K562 (cell line): ENCODE data around the gene STAT4. TPM values are rescaled to one million over a fixed set of nuclear protein-coding genes. Genes with fewer than 3 reads are reported as not detected.

Experiments used
- BHLHE40 ChIP-seq: IDR thresholded peaks from 2 replicates; pipeline ENCODE4 v1.6.1; 2011; ENCODE audit warnings: low read length, improper control_type of control experiment
- CGGBP1 ChIP-seq: fragments of 250-450 bp; sonication (Bioruptor Pico); IDR thresholded peaks from 2 replicates; pipeline ENCODE4 v1.9.0; 2021; ENCODE audit warnings: mild to moderate bottlenecking
- FUS ChIP-seq: fragments of 200-400 bp; formaldehyde crosslinking; optimal IDR thresholded peaks from 2 replicates; pipeline ENCODE3; 2017; ENCODE audit warnings: low read depth, low read length
- GTF2A2 ChIP-seq: IDR thresholded peaks from 2 replicates; pipeline ENCODE4 v1.6.1; 2016; ENCODE audit warnings: mild to moderate bottlenecking, missing genetic modification characterization, missing compliant biosample characterization
- GTF2E2 ChIP-seq: fragments of 200-800 bp; sonication (Bioruptor generic); IDR thresholded peaks from 2 replicates; pipeline ENCODE4 v1.6.1; 2016; ENCODE audit warnings: missing genetic modification characterization, missing compliant biosample characterization
- MAFG ChIP-seq: fragments of 450-650 bp; conservative IDR thresholded peaks from 2 replicates; pipeline ENCODE4 v1.6.1; 2016; ENCODE audit warnings: missing genetic modification characterization, missing compliant biosample characterization
- MTA3 ChIP-seq: fragments of 450-650 bp; formaldehyde crosslinking; IDR thresholded peaks from 2 replicates; pipeline ENCODE4 v1.6.1; 2017; ENCODE audit warnings: mild to moderate bottlenecking, borderline replicate concordance
- NR3C1 ChIP-seq: sonication (generic); formaldehyde crosslinking; IDR thresholded peaks from 2 replicates; pipeline ENCODE4 v1.8.1; 2022; ENCODE audit warnings: missing genetic modification reagents
- RBM15 ChIP-seq: fragments of 200-400 bp; formaldehyde crosslinking; IDR thresholded peaks from 2 replicates; pipeline ENCODE4 v1.6.1; 2018; ENCODE audit warnings: mild to moderate bottlenecking, low read length, moderate library complexity; ENCODE audit not compliant: insufficient read depth
- RFX5 ChIP-seq: IDR thresholded peaks from 2 replicates; pipeline ENCODE4 v1.6.1; 2011; ENCODE audit warnings: low read depth, mild to moderate bottlenecking, improper control_type of control experiment, low read length
- SRSF9 ChIP-seq: fragments of 200-400 bp; formaldehyde crosslinking; IDR thresholded peaks from 2 replicates; pipeline ENCODE4 v1.6.1; 2017; ENCODE audit warnings: low read depth, low read length, borderline replicate concordance
- TAF9B ChIP-seq: fragments of 450-650 bp; IDR thresholded peaks from 2 replicates; pipeline ENCODE4 v1.6.1; 2018; ENCODE audit warnings: mild to moderate bottlenecking; ENCODE audit not compliant: partially characterized antibody
- TBL1XR1 ChIP-seq, 2 experiments: IDR thresholded peaks; 2 replicates each; pipeline ENCODE4 v1.6.1; 2012; ENCODE audit warnings: improper control_type of control experiment in 2 of 2, low read length in 2 of 2, mild to moderate bottlenecking in 1 of 2
- polyA plus RNA-seq, 8 experiments: library from polyadenylated mRNA; depleted of rRNA in 4 of 8; stranded (reverse) in 5 of 8; unstranded in 3 of 8; fragments of >200 nt; fragmentation: Nextera tagmentation in 2 of 8; fragmentation: Illumina TruSeq in 1 of 8; extraction: Ambion mirVana in 2 of 8; extraction: Trizol in 1 of 8; gene quantifications; 2 replicates each; pipeline versions ENCODE4 v1.2.1 to v1.2.3, GENCODE V29; 2011 to 2014; ENCODE audit warnings: inconsistent platforms in 1 of 8, missing spikeins in 1 of 8
- total RNA-seq, 7 experiments: library from RNA; depleted of rRNA in 6 of 7; stranded (reverse); fragments of >200 nt in 6 of 7; fragmentation: Illumina TruSeq in 2 of 7; extraction: Trizol in 2 of 7; gene quantifications; 2 replicates each; pipeline versions ENCODE4 v1.2.1 to v1.2.3, GENCODE V29; 2011 to 2021; ENCODE audit warnings: low replicate concordance in 1 of 7
- TF ChIP-seq, protein P1 (sequence below): fragments of 450-650 bp; IDR thresholded peaks from 2 replicates; pipeline ENCODE4 v1.7.1; 2018; ENCODE audit warnings: mild to moderate bottlenecking, low read depth; ENCODE audit not compliant: partially characterized antibody
- TF ChIP-seq, protein P2 (sequence below): fragments of 250-450 bp; sonication (Bioruptor Pico); IDR thresholded peaks from 2 replicates; pipeline ENCODE4 v1.8.0; 2021; ENCODE audit warnings: borderline replicate concordance, mild to moderate bottlenecking, moderate library complexity; ENCODE audit not compliant: poor library complexity, severe bottlenecking
- TF ChIP-seq, protein P3 (sequence below): sonication (generic); formaldehyde crosslinking; IDR thresholded peaks from 2 replicates; pipeline ENCODE4 v1.8.0; 2022; ENCODE audit warnings: mild to moderate bottlenecking, missing genetic modification reagents, borderline replicate concordance
- TF ChIP-seq, protein P4 (sequence below): IDR thresholded peaks from 2 replicates; pipeline ENCODE4 v1.6.1; 2014; ENCODE audit warnings: antibody characterized with exemption
- TF ChIP-seq, protein P5 (sequence below): fragments of 250-450 bp; sonication (Bioruptor Pico); IDR thresholded peaks from 2 replicates; pipeline ENCODE4 v1.5.0; 2021; ENCODE audit warnings: mild to moderate bottlenecking, borderline replicate concordance

STAT4 gene
- total and polyA plus RNA-seq, 9 of the 15 experiments (the other 6 are each of a cell fraction or from before 2014, with no cell fraction given): 0.01 to 0.06 (median 0.03) TPM; not detected in 6

DNA sequence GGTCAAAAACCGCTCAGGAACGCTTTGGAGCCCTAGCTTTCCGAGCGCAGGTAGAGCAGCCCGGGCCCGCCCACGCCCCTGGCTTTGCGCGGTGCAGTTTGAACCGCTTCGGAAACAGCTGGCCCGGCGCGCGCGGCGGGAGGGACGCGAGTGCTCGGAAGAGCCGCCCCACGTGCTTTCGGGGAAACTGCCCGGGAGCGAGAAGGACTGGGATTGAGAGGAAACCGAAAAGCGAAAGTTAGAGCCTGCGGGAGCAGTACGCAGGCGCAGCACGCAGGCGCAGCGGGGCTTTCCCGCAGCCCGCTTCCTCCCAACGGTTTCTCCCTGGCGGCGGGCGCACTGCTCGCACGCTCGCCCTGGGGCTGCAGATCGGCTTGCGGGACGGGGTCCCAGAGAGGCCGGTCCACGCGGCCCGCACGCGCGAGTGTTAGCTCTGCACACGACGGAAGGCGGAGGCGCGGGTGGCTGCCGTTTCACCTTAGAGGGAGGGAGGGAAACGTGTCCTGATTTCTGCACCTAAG, 130.5 kb downstream of the STAT4 start (continued):
- TF ChIP-seq MTA3 (peak; percentile 86; the same call in 1 of the 2 replicates), TAF9B (peak; percentile 99), GTF2A2 (no peak), GTF2E2 (no peak), BHLHE40 (peak; percentile 96), FUS (peak; percentile 41), RFX5 (no peak), TBL1XR1 (IDR thresholded peaks at IDR 0.05; ENCODE audit: low read length in 2 of 2) (peak; percentile 78 to 80; a peak in 3 of 4 replicates), NR3C1 (CRISPR knock-in tag) (peak; percentile 93), MAFG (tag) (no peak), CGGBP1 (no peak), SRSF9 (no peak), RBM15 (no peak)
- TF ChIP-seq, protein P1, sequence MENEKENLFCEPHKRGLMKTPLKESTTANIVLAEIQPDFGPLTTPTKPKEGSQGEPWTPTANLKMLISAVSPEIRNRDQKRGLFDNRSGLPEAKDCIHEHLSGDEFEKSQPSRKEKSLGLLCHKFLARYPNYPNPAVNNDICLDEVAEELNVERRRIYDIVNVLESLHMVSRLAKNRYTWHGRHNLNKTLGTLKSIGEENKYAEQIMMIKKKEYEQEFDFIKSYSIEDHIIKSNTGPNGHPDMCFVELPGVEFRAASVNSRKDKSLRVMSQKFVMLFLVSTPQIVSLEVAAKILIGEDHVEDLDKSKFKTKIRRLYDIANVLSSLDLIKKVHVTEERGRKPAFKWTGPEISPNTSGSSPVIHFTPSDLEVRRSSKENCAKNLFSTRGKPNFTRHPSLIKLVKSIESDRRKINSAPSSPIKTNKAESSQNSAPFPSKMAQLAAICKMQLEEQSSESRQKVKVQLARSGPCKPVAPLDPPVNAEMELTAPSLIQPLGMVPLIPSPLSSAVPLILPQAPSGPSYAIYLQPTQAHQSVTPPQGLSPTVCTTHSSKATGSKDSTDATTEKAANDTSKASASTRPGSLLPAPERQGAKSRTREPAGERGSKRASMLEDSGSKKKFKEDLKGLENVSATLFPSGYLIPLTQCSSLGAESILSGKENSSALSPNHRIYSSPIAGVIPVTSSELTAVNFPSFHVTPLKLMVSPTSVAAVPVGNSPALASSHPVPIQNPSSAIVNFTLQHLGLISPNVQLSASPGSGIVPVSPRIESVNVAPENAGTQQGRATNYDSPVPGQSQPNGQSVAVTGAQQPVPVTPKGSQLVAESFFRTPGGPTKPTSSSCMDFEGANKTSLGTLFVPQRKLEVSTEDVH: peak; percentile 44
- TF ChIP-seq, protein P2, sequence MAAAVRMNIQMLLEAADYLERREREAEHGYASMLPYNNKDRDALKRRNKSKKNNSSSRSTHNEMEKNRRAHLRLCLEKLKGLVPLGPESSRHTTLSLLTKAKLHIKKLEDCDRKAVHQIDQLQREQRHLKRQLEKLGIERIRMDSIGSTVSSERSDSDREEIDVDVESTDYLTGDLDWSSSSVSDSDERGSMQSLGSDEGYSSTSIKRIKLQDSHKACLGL (CRISPR knock-in tag): peak; percentile 93
- TF ChIP-seq, protein P3, sequence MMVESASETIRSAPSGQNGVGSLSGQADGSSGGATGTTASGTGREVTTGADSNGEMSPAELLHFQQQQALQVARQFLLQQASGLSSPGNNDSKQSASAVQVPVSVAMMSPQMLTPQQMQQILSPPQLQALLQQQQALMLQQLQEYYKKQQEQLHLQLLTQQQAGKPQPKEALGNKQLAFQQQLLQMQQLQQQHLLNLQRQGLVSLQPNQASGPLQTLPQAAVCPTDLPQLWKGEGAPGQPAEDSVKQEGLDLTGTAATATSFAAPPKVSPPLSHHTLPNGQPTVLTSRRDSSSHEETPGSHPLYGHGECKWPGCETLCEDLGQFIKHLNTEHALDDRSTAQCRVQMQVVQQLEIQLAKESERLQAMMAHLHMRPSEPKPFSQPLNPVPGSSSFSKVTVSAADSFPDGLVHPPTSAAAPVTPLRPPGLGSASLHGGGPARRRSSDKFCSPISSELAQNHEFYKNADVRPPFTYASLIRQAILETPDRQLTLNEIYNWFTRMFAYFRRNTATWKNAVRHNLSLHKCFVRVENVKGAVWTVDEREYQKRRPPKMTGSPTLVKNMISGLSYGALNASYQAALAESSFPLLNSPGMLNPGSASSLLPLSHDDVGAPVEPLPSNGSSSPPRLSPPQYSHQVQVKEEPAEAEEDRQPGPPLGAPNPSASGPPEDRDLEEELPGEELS (CRISPR knock-in tag): no peak
- TF ChIP-seq, protein P4, sequence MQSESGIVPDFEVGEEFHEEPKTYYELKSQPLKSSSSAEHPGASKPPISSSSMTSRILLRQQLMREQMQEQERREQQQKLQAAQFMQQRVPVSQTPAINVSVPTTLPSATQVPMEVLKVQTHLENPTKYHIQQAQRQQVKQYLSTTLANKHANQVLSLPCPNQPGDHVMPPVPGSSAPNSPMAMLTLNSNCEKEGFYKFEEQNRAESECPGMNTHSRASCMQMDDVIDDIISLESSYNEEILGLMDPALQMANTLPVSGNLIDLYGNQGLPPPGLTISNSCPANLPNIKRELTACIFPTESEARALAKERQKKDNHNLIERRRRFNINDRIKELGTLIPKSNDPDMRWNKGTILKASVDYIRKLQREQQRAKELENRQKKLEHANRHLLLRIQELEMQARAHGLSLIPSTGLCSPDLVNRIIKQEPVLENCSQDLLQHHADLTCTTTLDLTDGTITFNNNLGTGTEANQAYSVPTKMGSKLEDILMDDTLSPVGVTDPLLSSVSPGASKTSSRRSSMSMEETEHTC: peak; percentile 96
- TF ChIP-seq, protein P5, sequence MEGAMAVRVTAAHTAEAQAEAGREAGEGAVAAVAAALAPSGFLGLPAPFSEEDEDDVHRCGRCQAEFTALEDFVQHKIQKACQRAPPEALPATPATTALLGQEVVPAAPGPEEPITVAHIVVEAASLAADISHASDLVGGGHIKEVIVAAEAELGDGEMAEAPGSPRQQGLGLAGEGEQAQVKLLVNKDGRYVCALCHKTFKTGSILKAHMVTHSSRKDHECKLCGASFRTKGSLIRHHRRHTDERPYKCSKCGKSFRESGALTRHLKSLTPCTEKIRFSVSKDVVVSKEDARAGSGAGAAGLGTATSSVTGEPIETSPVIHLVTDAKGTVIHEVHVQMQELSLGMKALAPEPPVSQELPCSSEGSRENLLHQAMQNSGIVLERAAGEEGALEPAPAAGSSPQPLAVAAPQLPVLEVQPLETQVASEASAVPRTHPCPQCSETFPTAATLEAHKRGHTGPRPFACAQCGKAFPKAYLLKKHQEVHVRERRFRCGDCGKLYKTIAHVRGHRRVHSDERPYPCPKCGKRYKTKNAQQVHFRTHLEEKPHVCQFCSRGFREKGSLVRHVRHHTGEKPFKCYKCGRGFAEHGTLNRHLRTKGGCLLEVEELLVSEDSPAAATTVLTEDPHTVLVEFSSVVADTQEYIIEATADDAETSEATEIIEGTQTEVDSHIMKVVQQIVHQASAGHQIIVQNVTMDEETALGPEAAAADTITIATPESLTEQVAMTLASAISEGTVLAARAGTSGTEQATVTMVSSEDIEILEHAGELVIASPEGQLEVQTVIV (CRISPR knock-in tag): no peak
